ENCODE results near the gene CAMK1D.
"Not testable (repeated sequence)": the region's sequence is repeated elsewhere in the genome, so short reads cannot be mapped to it uniquely, and the experiment has no call there.

Gene CAMK1D

DNA sequence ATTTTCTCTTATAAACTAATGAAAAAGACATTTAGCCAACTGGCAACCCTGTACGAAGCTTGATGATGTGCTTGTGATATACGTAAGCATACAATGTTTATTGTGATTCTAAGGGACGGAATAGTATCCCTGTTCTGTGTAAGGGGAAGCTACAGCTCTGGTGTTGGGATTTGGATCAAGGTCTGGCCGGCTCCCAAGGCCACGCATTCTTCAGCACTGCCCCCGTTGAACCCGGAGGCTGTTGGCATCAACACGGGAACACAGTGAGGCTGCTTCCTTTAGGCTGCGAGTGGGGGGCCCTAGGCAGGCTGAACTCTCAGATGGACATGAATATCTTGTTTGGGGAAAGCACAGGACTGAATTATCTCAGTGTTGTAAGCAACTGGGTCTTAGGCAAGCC, 180.6 kb downstream of the CAMK1D start:
- DNase-seq, result no peak

DNA sequence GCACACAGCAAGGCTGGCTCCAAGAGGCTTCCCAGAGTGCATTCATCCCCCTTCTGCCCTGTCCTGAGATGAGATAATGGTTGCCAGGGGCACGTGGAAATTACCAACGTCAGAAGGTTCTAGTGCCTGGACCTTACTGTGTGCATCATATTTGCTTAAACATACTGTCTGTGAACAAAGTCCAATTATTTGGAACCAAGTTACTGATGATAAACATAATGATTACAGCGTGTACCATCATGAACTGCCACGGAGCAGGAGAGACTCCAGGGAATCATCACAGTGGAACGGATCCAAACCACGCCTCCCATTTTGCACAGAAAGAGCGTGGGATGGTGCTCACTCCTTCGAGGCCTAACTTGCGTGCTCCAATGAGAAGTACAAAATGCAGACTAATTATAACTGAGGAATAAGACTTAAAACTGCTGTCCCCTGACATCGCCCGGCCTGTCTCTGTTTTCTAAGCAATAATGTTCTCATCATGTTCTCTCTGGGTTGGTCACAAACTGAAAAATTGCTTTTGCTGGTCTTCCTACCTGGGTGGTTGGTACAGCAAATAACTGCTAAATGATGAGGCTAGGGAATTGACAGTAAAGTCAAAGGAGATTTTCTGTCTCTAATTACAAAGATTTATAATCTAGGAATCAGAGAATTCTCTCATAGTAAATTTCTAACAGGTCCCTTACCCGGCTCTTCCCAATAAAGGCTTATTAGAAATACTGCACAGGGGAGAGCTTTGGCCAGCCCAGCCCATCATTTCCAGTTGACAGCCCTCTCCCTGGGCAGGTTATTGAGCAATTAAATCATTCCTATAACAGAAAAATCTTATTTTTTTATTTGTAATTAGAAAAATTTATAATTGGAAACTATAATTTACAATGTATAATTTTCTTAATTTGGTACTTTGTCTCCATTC, 182.2 kb downstream of the CAMK1D start:
- no peak for DNase-seq

DNA sequence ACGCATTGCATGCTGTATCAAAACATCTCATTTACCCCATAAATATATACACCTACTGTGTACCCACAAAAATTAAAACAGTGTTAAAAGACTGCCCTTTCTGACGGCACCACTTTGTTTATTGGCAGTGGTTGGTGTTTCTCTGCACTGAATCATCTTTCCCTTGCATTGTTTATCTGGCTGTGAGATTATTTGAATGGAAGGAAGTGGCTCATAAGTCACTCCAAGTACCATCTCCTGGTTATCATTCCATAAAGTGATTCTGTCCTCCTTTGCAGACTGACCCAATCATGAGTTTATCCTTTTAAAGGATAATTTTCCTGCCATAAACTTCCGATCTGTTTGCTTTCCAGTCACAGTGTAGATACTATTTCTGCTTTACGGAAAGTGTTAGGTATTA, 183.8 kb downstream of the CAMK1D start:
- no peak for DNase-seq

DNA sequence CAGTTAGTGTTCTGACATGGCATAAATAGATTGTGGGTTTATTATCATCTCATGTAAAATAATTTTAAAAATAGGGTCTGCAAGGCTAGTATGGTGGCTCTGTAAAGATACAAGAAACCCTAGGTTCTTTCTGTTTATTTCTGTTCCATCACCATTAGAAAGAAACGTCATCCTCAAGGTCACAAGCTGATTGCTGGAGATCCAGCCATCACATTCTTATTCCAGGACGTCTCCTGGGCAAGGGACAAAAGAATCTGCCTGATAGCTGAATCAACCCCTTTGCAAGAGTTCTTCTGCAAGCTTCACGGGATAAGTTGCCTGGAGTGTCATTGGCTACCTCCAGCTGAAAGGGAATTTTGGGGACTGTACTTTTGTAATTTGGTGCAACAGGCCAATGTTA, 184.4 kb downstream of the CAMK1D start:
- DNase-seq, result no peak

DNA sequence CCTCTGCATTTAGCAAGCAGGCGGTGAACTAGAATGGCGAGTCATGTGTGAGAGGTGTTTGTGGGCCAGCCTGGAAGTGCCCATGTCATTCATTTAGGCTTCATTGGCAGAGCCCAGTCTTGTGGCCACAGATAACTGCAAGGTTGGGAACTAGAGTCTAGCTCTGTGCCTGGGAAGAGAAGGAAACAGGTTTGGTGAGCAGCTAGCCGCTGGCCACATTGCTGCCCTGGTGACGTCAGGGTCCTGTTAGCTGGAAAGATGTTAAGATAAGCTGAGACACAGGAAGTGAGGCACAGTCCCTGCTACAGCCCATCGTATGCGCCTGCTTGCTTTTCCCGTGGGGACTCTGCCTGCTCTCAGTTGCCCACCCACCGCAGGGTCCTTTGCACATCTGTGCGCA, 185.5 kb downstream of the CAMK1D start:
- no peak for DNase-seq

DNA sequence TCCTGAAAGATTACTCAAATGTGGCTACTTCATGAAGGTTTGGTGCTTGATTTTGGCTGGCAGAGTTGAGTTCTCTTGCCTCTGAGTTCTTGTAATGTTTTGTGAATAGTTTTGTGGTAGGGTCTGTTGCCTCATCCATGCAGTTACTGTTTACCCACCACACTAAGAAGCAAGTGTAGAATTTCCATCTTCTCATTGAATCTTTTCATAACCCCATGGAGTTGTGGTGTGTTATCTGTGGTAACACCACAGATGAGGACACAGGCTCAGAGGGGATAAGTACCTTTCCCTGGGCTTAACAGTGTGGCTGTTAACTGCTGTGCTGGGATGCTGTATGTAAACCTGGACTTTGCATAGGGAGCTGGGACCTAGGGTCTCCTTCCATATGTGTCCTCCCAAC, 186.3 kb downstream of the CAMK1D start:
- DNase-seq, result no peak

DNA sequence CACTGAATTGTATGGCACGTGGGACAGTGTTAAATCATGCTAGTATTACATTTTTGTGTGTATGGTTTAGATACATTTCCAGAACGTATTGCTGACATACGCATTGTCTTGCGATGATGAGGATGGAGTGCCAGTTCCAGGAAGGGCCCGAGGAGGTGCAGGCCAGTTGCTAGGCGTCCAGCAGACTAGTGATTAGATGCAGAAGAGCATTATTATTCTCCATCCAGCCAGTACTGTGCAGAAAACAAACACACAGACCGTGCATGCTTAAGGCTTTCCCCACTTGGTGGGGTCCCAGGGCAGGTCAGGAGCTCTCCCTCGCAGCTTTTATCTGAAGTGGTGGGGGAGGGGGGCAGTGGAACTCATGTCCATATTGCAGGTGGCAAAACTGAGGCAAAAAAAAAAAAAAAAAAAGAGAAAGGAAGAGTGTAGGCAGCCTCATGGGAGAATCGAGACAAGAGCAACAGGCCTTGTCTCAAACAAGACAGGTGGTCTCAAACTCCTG, 189.2 kb downstream of the CAMK1D start:
- DNase-seq, result no peak

DNA sequence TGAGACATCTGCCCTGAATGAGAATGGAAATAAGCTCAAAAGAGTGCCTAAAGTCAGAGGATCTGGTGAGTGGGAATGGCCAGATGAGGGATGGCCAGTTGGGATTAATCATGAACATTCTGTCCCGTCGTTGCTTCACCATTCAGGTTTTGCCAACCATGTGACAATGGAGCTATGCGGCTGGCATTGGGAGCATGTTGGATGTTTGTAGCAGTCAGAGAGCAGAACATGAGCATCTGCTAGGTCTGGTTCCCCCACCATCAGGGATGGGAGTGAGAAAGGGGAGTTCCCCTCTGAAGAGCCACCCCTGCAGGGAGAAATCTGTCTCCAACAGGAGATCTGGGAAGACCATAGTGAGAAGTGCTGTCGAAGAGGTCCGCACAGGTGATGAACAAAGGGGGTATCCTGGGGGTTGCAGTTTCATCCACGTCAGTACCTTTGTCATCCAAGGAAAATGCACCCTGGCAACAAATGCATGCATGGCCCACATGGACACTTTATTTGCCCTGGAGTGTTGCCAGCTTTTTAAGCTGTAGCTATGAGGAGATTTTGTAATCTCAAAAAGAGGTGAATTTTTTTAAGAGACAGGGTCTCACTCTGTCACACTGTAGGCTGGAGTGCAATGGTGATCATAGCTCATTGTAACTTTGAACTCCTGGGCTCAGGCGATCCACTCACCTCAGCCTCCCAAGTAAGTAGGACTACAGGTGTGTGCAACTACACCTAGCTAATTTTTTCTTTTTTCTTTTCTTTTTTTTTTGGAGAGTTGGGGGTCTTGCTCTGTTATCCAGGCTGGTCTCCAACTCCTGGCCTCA, 190.2 kb downstream of the CAMK1D start:
- peak in 1 of 2 experiments; percentile 19 for DNase-seq

DNA sequence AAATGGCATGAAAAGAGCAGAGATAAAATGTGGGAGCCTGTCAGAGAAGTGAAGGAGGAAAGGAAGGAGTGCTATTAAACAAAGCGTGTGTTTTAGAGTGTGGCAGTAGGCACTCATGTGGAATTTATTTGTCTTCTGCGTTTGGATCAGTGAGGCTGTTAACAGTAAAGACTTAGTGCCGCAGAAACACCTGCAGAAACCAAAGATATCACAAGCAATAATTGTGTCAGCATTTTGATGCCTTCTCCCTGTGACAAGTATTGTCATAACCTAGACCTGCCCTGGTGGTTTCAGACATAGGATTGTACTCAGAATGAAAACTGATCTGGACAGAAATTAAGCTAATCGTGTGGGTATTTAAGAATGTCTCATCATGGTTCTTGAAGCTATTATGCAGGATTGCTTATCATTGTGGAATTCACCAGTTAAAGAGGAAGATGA, 191.0 kb downstream of the CAMK1D start:
- DNase-seq, result no peak

DNA sequence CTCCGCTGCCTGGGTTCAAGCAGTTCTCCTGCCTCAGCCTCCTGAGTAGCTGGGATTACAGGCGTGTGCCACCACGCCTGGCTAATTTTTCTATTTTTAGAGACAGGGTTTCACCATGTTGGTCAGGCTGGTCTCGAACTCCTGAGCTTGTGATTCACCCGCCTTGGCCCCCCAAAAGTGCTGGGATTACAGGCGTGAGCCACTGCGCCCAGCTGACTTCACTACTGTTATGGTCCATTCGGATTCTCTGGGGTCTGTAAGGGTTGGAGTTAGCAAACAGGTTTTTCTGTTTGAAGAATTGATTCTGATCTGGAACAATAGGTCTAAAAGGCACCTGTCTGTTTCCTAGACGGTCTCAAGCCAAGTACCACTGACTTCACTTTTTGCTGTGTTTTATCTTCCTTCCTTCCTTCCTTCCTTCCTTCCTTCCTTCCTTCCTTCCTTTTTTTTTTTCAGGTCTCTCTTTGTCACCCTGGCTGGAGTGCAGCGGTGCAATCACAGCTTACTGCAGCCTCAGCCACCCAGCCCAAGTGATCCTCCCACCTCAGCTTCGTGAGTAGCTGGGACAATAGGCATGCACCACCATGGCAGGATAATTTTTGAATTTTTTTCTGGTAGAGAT, 192.2 kb downstream of the CAMK1D start:
- no peak for DNase-seq

DNA sequence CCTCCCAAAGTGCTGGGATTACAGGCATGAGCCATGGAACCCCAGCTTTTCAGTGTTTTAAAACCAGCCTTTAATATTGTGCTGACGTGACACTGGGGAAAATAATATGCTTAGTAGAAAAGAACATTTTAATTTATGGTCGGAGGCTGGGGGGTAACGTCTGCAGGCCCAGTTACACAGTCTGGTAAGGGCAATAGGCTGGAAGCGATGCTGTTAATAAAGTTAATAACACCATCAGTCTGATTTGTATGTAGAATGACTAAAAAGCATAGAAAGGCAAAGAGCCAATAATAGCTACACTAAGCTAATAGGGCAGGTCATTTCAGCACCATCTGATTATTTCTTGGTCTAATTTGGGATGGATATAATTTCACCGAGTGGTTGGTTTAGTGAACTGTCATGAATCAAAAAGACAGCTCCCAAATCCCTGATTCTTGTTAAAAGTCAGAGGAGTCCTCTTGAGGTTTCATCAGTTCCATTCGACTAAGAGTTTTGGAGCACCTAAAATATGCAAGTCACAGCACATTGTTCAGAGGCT, 192.9 kb downstream of the CAMK1D start:
- no peak for DNase-seq

DNA sequence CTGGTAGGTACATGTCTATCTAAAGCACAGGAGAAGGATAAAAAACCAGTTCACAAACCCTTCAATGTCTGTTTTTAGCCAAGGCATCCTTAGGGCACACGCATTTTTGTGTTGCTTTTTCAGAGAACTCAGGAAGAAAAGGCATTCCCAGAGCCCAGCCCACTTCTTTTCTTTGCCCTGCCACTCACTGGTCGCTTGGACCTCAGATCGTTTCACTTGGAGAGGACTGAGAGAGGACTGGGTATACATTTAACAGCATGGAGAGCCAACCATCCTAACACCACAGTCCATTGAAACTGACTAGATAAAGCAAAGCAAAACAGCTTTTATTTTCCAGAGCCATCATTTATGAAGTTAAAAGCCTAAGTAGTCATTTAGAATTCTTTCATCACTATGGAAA, 194.2 kb downstream of the CAMK1D start:
- no peak for DNase-seq

DNA sequence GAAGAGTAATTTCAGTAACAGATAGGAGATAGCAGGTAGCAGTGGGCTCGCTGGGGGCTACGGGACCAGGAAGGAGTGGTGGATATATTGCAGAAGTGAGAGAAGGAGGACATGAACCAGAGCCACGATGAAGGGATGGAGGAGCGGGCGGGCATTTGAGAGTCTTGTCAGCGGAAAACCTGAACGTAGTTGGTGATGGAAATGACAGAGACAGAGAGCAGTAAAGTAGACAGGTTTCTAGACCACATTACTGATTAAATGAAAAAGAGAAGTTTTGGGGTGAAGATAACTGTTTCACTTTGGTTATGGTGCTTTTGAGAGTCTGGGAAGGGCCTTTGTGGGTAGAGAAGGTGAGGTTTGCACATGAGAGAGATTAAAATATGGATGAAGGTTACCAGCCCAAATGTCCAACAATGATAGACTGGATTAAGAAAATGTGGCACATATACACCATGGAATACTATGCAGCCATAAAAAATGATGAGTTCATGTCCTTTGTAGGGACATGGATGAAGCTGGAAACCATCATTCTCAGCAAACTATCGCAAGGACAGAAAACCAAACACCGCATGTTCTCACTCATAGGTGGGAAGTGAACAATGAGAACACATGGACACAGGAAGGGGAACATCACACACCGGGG, 196.9 kb downstream of the CAMK1D start:
- DNase-seq, result not testable (repeated sequence)

DNA sequence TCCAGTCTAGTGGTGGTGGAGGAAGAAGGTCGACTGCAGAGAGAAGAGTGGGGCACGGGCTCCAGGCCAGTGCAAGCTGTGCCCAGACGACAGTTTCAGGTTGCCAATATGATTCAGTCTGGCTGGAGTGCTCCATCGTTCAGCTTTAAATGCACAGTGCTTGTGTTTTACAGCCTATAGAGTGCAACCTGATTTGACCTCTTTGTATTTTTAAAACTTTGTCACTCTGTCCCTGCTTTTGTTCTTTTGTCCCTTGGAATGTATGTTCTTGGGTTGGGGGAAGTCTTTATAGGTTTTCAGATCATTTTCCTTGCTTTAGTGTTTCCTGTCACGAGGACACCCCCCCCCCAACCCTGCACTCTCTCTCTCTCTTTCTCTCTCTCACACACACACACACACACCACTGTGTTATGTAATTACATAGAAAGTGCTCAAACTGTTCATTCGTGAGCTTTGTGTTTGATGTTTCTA, 198.0 kb downstream of the CAMK1D start:
- no peak for DNase-seq

DNA sequence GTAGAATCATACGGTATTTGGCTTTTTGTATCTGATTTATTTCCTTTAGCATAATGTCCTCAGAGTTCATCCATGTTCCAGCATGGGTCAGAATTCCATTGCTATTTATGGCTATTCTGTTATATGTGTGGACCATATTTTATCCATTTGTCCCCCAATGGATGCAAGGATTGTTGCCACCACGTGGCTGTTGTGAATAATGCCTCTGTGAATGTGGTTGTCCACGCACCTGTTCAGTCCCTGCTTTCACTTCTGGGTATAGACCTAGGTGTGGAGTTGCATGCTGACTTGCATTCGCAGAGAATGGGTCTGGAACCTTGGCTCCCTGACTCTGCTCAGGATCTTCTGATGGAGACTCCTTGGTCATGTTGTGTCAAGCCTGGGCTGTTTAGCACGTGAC, 199.9 kb downstream of the CAMK1D start:
- DNase-seq, result no peak

DNA sequence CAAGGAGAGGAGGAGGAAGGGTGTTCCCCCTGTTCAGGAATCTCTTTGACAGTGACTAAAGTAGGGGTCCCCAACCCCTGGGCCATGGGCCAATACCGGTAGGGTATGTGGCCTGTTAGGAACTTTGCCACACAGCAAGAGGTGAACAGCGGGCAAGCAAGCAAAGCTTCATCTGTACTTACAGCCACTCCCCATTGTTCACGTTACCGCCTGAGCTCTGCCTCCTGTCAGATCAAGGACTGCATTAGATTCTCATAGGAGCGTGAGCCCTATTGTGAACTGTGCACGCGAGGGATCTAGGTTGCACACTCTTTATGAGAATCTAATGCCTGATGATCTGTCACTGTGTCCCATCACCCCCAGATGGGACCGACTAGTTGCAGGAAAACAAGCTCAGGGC, 201.6 kb downstream of the CAMK1D start:
- no peak for DNase-seq

DNA sequence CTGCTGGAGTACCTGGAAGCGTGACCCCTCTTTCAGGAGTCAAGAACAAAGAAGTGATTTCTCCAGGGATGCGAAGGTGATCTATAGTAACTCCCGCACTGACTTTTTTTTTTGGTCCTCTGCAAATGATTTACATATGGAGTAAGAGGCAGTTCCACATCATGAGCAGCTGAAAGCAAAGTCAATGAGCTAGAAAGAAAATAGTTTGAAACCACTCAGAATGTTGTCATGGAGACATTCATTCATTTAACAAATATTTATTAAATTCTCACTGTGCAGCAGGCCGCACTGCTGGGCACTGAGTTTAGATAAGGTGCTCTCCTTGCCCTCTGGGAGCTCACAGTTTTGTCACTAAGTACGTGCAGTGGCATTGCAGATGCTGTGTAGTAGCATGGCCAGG, 206.7 kb downstream of the CAMK1D start:
- no peak for DNase-seq

DNA sequence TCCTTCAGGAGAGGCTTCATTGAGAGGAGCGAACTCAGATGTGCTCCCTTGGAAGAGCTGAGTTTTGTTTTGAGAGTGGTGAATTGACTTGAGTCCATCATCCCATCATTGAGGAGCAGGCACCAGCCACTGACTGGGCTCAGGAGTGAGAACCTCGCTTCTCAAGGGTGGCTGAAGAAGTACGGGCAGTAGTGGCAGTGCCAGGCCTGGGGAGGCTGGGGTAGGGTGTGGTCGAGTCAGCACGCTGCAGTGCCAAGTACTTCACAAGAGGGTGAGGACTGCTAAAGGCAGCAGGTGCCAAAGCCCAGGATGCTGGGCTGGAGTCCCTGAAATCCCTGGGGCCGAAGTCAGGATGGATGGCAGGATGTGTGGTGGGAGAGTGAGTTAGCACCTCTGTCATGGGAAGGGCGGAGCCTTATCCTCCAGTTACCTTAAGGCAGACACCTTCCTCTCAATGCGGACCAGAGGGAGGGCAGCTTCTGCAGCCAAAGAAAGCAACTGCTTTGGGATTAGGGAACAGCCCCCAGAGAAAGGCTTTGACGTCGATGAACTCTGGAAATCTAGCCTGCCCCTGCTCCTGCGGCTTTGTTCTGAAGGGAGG, 210.3 kb downstream of the CAMK1D start:
- no peak for DNase-seq

DNA sequence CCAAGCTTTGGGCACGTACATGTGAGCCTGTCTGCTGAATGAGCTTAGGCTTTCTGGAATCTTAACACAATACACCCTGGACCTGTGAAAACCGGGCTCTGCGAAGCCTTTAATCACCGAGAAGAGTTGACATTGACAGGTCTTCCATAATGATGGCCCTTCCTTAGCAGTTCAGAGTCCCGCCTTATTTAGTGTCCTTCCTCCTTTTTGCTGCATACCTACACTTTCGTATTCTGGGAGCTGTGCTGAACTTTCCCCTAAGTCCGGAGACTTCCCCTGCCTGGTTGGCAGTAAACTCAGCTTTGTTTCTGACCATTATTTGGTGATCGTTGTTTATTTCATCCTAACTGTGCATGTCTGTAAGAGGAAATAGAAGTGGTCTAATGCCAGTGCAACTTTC, 212.0 kb downstream of the CAMK1D start:
- DNase-seq, result no peak

DNA sequence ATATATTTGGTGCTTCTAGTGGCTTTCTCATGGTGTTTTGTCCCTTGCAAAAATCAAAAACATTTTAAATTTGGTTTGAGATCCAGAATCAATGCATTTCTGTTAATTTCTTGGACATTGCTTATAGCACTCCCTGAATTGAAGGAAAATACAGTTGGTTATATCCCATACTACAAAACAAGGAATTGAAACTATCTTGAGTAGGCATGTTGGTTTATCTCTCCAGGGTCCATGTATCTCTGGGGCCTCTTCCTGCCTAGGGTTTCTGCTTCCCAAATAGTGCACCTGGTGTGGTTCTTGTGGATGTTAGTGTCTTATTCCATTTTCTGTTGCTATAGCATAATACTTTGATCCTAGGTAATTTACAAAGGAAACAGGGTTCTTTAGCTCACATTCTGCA, 212.4 kb downstream of the CAMK1D start:
- no peak for DNase-seq

DNA sequence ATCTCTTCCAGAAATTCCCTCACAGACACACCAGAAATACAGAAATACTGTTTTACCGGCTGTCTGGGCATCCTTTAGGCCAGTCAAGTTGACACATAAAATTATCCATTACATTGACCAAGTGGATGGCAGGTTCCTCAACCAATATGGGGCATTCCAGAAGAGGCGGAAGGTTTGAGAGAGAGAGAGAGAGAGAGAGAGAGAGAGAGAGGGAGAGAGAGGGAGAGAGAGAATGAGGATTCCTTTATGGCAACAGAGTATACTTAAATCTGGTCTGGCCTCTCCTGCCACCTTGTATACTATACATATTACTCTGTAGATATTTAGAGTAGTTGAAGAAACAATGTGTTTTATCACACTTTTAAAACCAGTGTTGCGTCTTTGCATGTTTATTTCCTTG, 214.1 kb downstream of the CAMK1D start:
- DNase-seq, result no peak

DNA sequence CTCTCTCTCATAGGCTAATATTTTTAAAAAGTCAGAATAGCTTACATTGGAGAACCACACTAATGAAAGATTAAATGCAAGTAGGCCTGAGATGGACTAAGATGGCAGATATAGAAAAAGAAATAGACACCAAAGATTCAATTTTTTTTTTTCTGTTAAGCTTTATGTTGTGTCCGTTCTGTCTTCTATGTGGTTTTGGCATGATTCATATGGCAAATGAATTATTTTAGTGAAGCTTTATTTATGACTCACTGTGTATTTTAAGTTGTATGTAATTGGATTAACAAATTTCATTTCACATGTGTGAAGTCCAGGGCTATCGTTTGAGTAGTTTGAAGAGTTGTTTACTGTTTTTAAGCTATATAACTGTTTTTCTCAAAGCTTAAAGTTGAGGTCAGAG, 214.8 kb downstream of the CAMK1D start:
- no peak for DNase-seq
